ENCODE measurements around the gene SMIM38.

The SMIM38 gene

DNA sequence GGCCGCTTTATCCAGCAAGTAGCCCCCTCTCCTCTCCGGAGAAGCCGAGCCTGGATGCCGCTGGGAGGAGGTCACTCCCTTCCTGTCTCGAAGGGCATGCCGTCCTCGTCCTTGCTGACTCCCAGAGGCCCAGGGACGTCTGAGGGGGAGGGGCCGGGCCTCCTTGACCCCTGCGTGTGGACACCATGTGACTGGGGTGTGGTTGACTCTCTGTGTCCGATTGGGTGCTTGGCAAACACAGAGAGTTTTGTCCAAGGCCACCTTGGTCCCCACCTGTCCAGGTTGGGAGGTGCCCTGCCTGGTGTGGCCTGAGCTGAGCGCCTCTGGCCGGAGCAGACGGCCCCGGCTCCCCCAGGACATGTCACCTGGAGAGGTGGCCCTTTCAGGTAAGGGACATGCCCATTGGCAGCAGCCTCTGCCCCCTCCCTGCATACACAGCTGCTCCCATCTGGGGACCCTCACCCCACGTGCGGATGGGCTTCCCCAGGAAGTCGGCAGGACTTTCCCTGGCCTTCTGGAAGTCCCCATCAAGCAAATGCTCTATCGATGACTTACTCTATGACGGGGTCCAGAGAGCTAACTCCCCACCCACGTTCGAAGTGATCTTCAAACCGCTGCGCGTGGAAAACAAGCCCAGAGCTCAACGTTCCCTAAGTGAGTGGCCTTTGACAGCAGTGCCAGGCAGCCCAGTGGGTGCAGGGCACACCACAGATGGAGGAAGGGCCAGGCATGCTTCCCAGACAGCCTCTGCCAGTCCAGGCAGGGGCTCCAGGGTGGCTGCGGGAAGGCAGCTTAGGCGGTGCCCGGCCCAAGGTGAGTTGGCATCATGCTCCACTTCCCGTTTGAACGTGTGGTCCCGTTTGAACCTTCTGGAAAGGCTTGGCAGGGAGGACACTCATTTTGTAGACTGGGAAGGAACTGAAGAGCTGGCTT is at the start of gene SMIM38:
Gene SMIM38 (plus strand): TSS at position 634 of the 933 bp plus-strand sequence. CDS start 1,912 bp downstream, outside the sequence.
- peak within 1 kb of the TSS; percentile 82 for H3K27ac Mint-ChIP-seq
- H3K27me3 Mint-ChIP-seq = no peaks in the 10 kb centered on the region
- no peaks in the 10 kb centered on the region for H3K9me3 Mint-ChIP-seq
- ATAC-seq = peak; percentile 85
- H3K4me1 Mint-ChIP-seq = peaks cover 41% of the 10 kb centered on the region
- peaks cover 14% of the 10 kb centered on the region for H3K36me3 Mint-ChIP-seq
- peak within 1 kb of the TSS; percentile 63 for H3K4me3 Mint-ChIP-seq

- Mint-ChIP-seq H3K9me3 (peaks cover 13% of the 10 kb centered on the region), H3K4me3 (no peak overlapping the region), H3K4me1 (peaks cover 15% of the 10 kb centered on the region), H3K36me3 (peaks cover 19% of the 10 kb centered on the region), H3K27ac (no peak overlapping the region), H3K27me3 (peaks cover 18% of the 10 kb centered on the region)
- no peak for ATAC-seq
These were observed 49.5 kb upstream of the SMIM38 start for GRCh38 chr11:69106031-69106811.

- Mint-ChIP-seq H3K4me1 (peaks cover 9% of the 10 kb centered on the region), H3K27ac (no peak overlapping the region), H3K9me3 (peaks cover 13% of the 10 kb centered on the region), H3K4me3 (no peak overlapping the region), H3K27me3 (peaks cover 15% of the 10 kb centered on the region), H3K36me3 (peaks cover 19% of the 10 kb centered on the region)
- no peak for ATAC-seq
These were observed 48.3 kb upstream of the SMIM38 start for GRCh38 chr11:69107413-69107812.

DNA sequence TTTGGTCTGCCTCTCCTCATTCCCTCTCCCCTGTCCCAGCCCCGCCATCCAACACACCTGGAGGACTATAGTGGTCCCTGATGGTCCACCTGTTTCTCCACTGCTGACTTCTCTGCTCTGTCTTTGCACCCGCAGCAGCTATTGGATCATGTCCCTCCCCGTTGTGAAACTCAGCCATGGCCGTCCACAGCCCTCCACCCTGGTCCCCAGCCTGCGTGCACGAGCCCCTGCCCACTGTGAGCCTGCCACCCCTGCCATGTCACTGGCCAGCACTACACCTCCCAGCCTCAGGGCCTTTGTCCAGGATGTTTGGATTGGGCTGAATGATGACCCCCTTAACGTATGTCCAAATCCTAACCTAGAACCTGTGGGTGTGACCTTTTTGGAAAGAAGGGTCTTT is 47.7 kb upstream of the SMIM38 start:
- H3K27me3 Mint-ChIP-seq = peaks cover 9% of the 10 kb centered on the region
- peaks cover 3% of the 10 kb centered on the region for H3K4me1 Mint-ChIP-seq
- ATAC-seq = no peak
- H3K36me3 Mint-ChIP-seq = peaks cover 19% of the 10 kb centered on the region
- no peak overlapping the region for H3K27ac Mint-ChIP-seq
- peaks cover 13% of the 10 kb centered on the region for H3K9me3 Mint-ChIP-seq
- H3K4me3 Mint-ChIP-seq = no peak overlapping the region

- no peak overlapping the region for H3K27ac Mint-ChIP-seq
- peaks cover 13% of the 10 kb centered on the region for H3K9me3 Mint-ChIP-seq
- no peaks in the 10 kb centered on the region for H3K4me1 Mint-ChIP-seq
- peaks cover 19% of the 10 kb centered on the region for H3K36me3 Mint-ChIP-seq
- peaks cover 7% of the 10 kb centered on the region for H3K27me3 Mint-ChIP-seq
- no peak overlapping the region for H3K4me3 Mint-ChIP-seq
- ATAC-seq = no peak
These were observed 47.2 kb upstream of the SMIM38 start for GRCh38 chr11:69108559-69108958.

DNA sequence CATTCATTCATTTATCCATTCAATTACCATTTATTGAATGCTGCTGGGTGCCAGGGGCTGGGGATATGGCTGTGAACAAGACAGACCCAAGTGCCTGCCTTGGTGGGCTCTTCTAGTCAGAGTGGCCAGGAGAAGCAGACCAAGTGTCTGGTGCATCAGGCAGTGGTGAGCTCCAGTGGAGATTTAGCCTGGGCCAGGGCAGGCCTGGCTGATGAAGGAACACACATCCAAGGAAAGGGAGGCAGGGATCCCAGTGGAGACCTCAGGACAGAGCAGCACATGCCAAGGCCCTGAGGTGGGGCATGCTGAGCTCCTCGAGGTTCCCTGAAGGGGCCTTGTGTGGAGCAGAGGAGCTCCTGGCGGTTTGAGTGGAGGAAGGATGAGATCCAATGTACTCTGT is 46.6 kb upstream of the SMIM38 start:
- peaks cover 13% of the 10 kb centered on the region for H3K9me3 Mint-ChIP-seq
- peaks cover 7% of the 10 kb centered on the region for H3K27me3 Mint-ChIP-seq
- H3K4me3 Mint-ChIP-seq = no peak overlapping the region
- H3K4me1 Mint-ChIP-seq = no peaks in the 10 kb centered on the region
- no peak overlapping the region for H3K27ac Mint-ChIP-seq
- H3K36me3 Mint-ChIP-seq = peaks cover 19% of the 10 kb centered on the region
- ATAC-seq = no peak

DNA sequence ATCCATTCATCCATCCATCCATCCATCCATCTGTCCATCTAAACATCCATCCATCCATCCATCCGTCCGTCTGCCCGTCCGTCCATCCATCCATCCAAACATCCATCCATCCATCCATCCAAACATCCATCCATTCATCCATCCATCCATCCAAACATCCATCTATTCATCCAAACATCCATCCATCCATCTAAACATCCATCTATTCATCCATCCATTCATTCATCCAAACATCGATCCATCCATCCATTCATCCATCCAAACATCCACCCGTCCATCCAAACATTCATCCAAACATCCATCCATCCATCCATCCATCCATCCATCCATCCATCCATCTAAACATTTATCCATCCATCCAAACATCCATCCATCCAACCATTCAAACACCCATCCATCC is 45.3 kb upstream of the SMIM38 start:
- no peak for ATAC-seq
- Mint-ChIP-seq H3K4me1 (no peaks in the 10 kb centered on the region), H3K4me3 (no peak overlapping the region), H3K36me3 (peaks cover 19% of the 10 kb centered on the region), H3K27me3 (peaks cover 7% of the 10 kb centered on the region), H3K27ac (no peak overlapping the region), H3K9me3 (peaks cover 13% of the 10 kb centered on the region)

DNA sequence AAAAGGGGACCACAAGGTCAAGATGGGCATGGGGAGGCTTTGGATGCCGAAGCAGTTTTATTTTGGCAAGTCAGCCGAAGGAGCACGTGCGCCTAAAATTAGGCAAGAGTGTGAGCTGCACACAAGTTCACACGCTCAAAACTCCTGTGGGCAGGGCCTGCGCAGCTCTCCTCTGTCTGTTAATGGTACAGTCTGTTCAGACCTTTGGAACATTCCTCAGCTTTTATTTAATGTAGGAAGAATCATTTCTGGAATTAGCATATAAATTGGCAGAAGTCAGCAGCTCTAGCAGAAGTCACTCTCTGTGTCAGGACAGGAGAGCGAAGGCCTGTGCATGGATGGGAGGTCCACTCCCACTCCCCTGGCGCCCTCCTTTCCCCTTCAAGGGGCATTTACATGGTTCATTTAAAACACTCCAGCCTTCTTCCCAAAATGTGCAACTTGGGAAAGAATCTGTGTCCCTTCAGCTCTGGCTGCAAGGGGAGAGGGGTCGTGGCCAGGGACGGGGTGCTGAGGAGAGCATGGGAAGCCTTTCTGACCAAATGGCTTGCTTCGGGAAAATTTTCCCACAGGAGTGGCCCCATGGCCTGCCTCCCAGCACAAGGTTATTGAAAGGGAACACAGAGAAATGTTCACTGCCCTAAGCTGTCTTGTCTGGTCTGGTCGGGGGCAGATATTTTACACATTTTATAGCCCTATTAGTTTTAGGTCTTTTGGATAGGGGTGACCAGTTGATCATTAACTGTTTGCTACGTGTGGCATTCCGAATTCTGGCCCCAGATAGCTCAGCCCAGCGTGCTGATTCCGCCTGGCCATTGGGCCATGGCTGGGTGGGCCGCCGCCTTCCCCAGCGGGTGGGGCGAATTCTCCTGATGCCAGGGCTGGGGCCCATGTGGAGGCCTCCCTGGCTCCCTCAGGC is 43.9 kb upstream of the SMIM38 start:
- no peak for ATAC-seq
- peaks cover 19% of the 10 kb centered on the region for H3K36me3 Mint-ChIP-seq
- no peak overlapping the region for H3K4me3 Mint-ChIP-seq
- no peak overlapping the region for H3K27ac Mint-ChIP-seq
- H3K4me1 Mint-ChIP-seq = no peaks in the 10 kb centered on the region
- peaks cover 13% of the 10 kb centered on the region for H3K9me3 Mint-ChIP-seq
- peaks cover 7% of the 10 kb centered on the region for H3K27me3 Mint-ChIP-seq

GRCh38 chr11:69113226-69113625 is 42.5 kb upstream of the SMIM38 start:
- H3K27ac Mint-ChIP-seq = no peak overlapping the region
- ATAC-seq = no peak
- H3K4me3 Mint-ChIP-seq = no peak overlapping the region
- H3K36me3 Mint-ChIP-seq = peaks cover 13% of the 10 kb centered on the region
- H3K27me3 Mint-ChIP-seq = peaks cover 2% of the 10 kb centered on the region
- H3K9me3 Mint-ChIP-seq = peaks cover 10% of the 10 kb centered on the region
- H3K4me1 Mint-ChIP-seq = no peaks in the 10 kb centered on the region

- Mint-ChIP-seq H3K4me3 (no peak overlapping the region), H3K27ac (no peak overlapping the region)
- peak; percentile 6 for ATAC-seq
These were observed 41.9 kb upstream of the SMIM38 start for GRCh38 chr11:69113646-69114340.

DNA sequence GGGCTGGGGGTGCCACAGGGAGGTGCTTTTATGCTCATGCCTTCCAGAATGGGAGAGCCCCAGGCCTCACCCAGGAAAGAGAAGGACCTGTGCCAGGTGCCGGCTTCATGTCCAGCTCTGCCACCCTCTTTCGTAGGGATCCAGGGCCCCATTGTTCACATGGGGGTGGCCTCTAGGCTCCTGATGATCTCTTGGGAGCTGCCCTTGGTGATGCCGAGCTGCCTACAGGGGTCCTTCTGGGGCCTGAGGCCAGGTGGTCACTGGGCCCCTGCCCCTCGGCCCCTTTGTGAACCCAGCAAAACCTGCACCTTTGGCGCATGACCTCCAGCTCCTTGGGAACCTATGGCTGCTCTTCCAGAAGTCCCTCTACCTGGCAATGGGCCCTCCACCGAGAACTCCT is 41.4 kb upstream of the SMIM38 start:
- Mint-ChIP-seq H3K27me3 (no peaks in the 10 kb centered on the region), H3K9me3 (peaks cover 15% of the 10 kb centered on the region), H3K27ac (no peak overlapping the region), H3K4me1 (no peaks in the 10 kb centered on the region), H3K4me3 (no peak overlapping the region), H3K36me3 (peaks cover 7% of the 10 kb centered on the region)
- ATAC-seq = no peak

More at GRCh38 chr11:69113646-69114340, 41.9 kb upstream of the SMIM38 start:
- Mint-ChIP-seq H3K27me3 (no peaks in the 10 kb centered on the region), H3K9me3 (peaks cover 10% of the 10 kb centered on the region), H3K4me1 (no peaks in the 10 kb centered on the region), H3K36me3 (peaks cover 8% of the 10 kb centered on the region)

GRCh38 chr11:69114811-69115523 is 40.8 kb upstream of the SMIM38 start:
- H3K9me3 Mint-ChIP-seq = peaks cover 16% of the 10 kb centered on the region
- no peaks in the 10 kb centered on the region for H3K4me1 Mint-ChIP-seq
- no peak for ATAC-seq
- peaks cover 7% of the 10 kb centered on the region for H3K36me3 Mint-ChIP-seq
- H3K27me3 Mint-ChIP-seq = no peaks in the 10 kb centered on the region
- no peak overlapping the region for H3K4me3 Mint-ChIP-seq
- no peak overlapping the region for H3K27ac Mint-ChIP-seq

DNA sequence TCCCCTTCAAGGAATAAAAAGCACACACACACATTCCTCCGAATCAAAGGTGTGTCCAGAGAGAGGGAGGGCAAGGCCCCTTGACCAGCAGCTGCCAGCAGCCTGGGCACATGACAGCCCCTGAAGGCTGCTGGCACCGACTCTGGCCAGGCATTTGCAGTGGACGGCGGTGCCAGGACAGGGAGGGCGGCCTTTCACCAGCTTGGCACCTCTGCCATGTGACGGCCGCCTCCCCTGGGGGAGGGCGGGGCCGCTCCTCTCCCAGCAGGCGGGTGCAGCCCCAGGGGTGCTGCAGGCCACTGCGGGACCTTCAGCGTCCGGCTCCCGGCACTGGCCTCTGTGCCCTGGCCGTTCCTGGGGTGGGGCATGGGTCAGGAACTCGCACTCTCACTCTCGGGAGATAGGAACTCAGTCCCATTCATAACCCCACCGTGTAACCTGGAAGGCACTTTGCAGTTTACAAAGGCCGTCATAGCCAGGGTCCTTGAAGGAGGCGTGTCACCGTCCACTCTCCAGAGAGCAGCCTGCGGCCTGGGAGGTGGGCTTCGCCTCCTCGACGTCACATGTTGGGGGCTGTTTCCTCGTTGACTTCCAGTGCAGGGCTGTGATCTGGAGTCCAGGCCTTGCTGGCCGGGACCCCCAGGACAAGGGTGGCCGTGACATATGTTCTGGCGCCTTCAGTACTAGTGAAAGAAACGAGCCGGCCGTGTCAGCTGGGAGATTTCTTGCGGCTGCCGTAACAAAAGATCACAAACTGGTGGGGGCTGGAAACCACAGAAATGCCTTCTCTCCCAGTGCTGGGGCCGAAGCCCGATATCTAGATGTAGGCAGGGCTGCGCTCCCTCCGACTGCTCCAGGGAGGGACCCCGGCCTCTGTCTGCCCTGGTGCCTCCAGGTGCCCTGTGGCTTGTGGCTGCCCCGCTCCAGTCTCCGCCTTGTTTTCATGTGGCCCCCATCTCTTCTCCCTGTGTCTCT is 39.9 kb upstream of the SMIM38 start:
- H3K36me3 Mint-ChIP-seq = no peaks in the 10 kb centered on the region
- no peaks in the 10 kb centered on the region for H3K27me3 Mint-ChIP-seq
- peaks cover 8% of the 10 kb centered on the region for H3K9me3 Mint-ChIP-seq
- no peak overlapping the region for H3K4me3 Mint-ChIP-seq
- no peak for ATAC-seq
- H3K27ac Mint-ChIP-seq = no peak overlapping the region
- H3K4me1 Mint-ChIP-seq = peaks cover 1% of the 10 kb centered on the region

Data from stimulated activated memory B cell treated with anti-CD40 and anti-IgM and Interleukin-4, amounts not matched to agents 10 μg/mL and 1 μg/mL and 100 μg/mL, for 72 hours (primary cell).